ENCODE results near the gene KCNJ16.

The KCNJ16 gene

DNA sequence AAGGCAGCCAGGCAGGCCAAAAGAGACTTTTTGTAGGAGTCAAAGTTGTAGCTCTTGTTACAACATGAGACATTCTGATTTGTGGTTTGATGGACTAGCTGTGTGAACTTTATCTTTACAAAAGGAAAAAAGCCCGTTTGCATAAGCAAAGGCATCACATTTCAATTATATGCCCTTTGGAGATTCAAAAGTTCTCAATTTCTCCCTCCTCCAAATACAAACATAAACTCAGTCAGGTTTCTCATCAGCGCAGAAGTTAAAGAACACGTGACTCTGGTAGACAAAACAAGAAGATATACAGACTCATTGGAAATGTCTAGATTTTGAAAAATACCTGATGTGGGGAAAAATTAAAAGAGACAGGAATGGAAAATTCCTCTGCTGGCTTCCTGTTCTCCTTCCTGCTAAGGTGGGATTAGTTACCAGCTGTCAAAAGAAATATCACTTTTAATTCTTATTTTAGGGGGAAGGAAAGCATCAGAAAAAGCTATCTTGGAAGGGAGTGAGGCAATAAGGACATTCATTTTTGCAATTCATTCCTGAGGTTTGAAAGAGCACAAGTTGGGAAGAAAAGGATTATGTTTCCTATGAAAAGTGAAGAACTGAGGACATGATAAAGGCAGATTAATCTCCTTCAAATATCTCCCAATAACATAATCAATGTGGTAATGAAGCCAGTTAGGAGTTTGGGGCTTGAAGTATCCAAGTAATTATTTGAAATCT, 4.6 kb upstream of the KCNJ16 start:
- no peak for DNase-seq (ENCODE audit: low read depth, low spot score)

DNA sequence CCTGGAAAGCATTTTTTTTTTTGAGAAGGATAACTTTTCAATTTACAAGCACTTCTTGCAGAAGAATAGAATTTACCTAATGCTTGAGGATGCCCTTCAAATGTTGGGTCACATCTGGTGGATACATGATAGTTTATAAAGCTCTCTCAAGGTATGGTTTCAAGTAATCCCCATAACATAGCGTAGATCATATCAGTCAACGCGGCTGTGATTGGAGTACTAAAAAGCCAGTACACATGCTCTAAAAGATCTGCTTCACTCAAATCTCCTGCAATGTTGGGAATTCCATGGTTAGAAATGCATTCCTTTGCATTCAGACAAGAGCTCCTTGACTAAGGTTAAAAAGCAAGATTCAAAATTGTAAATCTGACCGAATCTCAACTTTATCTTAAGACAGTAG, 3.9 kb upstream of the KCNJ16 start:
- DNase-seq (ENCODE audit: low read depth, low spot score) = no peak

DNA sequence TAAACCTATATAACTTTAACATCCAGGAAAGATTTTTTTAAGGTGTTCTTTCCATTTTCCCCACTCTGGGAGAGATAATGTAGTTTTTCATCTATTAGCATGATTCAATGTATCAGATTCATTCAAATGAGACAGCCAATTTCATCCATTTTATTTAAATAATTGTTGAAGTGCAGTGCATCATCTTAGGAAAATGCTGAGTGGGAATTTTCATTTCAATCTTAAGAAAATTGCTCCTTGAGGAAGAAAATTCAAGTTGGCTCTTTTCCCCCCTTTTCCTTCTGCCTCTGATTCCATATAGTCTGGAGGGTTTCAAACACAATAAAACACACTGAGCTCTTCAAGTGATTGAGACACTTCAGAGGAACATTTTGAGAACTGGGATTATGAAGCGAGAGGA, 3.4 kb upstream of the KCNJ16 start:
- no peak for DNase-seq (ENCODE audit: low read depth, low spot score)

DNA sequence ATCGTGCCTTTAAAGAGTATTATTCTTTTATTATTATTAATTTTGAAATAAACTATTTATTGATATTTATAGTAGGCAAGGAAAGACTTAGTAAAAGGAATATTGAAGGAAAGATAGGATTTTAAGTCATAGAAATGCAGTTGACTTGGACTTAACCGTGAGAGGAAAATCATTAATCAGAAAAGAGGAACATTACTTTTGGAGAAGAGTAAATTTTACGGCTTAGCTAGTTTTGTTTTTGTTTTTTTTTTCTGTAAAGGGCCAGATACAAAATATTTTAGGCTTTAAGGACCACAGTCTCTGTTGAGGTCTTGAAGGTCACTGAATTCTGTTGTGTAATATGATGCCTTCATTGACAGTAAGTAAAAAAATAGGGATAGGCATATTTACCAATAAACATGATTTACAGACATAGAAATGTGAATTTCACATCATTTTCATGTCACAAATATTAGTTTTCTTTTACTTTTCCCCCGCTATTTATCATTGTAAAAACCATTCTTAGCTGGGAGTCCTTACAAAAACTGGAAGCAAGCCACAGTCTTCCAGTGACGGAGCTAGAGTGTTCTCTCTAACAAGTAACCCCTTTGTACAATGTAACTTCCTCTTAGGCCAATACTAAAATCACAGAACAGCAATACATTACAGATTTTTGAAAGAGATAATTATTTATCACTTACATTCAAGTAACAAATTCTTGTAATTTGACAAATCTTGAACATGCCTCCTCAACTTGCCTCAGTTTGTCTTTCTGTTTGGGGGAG, 2.3 kb upstream of the KCNJ16 start:
- no peak for DNase-seq (ENCODE audit: low read depth, low spot score)

GRCh38 chr17:70073310-70073709, 1.7 kb upstream of the KCNJ16 start:
- DNase-seq (ENCODE audit: low read depth, low spot score) = no peak

- DNase-seq (ENCODE audit: low read depth, low spot score) = no peak
Observed at GRCh38 chr17:70073799-70074198, 1.2 kb upstream of the KCNJ16 start.

DNA sequence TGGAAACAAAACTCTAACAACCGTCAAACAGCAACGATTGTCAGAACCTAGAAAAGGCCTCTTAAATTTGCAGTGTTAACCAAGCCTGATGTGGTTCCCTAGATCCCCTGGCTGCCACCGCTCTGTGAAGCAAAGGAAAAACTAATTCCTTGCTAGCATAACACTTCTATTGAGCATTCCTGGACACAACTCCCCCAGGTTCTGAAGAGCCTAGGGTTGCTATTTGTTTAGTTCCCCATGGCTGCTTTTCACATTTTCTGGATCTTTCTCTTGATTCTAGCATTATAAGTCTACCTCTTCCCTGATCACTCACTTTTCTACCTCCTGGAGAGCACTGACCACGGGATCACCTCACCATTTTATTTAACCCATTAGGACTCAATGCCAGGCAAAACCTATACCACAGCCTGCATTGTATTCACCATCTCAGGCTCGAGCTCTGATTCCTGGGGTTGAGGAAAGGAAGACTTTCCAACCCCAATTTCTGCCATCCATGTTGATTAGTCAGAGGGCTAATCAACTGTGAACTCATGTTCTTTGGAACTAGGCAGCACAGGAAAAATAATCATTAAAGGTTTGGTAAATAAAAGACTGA, 692 bp upstream of the KCNJ16 start:
- DNase-seq (ENCODE audit: low read depth, low spot score) = no peak

DNA sequence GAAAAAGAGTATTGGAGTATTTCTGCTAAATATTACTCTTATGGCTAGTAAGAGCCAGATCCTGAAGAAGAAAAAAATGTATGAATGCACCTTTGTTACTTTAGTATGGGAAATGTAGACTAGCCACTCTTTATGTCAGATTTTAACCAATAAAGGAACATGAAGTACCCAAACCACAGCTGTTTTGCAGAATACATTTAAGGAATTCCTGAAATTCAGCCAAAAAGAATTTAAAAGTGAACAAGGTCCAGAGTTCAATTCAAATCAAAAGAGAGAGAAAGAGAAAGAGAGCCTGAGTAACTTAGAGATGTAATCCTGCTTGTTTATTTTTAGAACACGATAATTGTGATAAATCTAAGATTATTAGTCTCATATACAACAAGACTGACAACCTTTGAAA, 1.2 kb downstream of the KCNJ16 start:
- no peak for DNase-seq (ENCODE audit: low read depth, low spot score)

DNA sequence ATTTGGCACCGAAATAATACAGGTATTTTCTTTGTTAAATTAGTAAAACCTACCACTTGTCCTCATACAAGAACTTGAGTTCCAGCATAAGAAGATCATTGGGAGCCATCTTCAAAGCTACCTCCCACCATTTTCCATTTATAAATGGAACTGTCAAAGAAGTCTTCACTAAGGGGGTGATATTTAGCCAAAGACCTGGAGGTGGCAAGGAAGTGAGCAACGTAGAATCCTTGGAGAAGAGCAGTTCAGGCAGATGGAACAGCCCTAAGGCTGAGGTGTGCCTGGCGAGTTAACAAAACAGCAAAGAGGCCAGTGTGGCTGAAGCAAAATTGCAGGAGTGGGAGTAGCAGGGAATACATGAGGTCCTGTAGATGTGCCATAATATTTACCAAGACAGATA, 1.8 kb downstream of the KCNJ16 start:
- no peak for DNase-seq (ENCODE audit: low read depth, low spot score)

GRCh38 chr17:70078549-70078948, 3.5 kb downstream of the KCNJ16 start:
- DNase-seq (ENCODE audit: low read depth, low spot score) = no peak

DNA sequence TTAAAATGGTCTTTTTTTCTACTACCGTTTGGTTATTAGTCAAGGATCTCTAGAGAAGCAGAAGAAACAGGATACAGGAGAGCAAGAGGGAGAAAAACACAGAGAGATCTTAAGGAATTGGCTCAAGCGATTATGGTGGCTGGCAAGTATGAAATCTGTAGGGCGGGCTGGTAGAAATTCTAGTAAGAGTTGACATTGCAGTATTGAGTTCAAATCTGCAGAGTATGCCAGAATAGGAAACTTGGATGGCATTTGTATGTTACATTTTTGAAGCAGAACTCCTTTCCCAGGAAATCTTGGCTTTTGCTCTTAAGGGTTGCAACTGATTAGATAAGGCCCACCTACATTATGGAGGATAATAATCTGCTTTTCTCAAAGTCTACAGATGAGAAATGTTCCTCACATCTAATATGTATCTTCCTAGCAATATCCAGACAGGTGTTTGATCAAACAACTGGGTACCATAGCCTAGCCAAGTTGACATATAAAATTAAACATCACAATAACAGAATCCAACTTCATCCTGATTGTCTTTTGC, 4.0 kb downstream of the KCNJ16 start:
- DNase-seq (ENCODE audit: low read depth, low spot score) = no peak

- no peak for DNase-seq (ENCODE audit: low read depth, low spot score)
Observed at GRCh38 chr17:70080541-70081347, 5.7 kb downstream of the KCNJ16 start.

DNA sequence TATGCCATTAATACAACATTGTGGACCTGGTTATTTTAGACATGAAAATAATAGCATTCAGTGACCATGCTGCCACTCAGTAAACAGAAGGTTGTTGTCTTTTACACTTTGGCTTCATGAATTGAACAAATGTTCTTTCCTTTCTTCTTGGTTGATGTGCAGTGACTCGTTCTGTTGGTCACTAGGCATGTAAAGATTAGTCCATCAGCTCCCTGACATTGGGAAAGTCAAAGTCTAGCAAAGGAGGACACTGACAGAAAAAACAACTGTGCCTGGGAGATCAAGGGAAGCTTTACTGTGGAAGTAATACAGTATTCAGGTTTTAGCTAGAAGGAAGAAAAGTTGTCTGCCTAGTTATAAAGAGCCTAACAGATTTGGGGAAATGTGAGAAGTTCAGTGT, 6.9 kb downstream of the KCNJ16 start:
- no peak for DNase-seq (ENCODE audit: low read depth, low spot score)

GRCh38 chr17:70084476-70084875, 9.5 kb downstream of the KCNJ16 start:
- DNase-seq (ENCODE audit: low read depth, low spot score) = no peak

DNA sequence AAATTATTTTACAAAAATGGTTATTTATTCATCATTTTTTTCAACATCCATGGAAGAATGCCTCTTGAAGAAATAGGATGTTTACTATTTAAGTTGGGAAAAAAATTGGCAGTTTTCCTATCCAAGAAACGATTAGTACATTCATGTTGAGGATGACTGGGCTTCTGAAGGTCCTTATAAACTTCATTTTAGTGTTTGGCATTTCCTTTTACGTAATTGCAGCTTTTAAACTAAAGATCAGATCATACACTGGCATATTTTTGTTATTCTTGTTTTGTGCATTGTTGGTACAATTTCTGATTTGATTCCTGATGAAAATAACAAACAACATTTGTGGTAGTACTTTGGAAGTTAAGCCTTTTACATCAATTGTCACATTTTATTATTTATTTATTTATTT, 11.5 kb downstream of the KCNJ16 start:
- no peak for DNase-seq (ENCODE audit: low read depth, low spot score)

DNA sequence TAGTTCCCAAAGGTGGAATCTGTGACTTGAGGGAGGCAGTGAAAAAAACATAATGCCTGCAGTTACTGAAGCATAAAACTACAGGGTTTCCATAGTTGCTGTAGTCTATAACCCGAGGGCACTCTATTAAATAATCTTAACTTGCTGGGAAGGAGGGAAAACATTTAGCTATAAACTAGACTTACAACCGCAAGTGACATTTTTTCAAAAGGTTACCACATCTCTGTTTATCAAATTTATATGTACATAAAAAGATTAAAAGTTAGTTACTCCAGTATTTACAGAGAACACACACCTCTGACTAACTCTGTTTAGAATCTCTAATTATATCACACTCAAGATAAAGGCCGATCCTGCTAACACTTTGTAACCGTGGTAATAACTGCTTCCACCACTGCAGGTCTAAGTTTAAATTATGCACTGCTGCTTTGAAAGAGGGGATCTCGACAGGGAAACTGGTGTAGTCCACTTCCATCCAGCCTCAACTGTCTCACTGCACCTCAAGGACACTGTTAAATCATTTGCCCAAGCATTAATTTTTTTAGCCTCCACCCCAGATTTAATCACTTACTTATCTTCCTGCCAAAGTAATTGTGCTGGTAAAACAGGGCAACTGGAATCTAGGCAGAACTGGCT, 14.6 kb downstream of the KCNJ16 start:
- no peak for DNase-seq (ENCODE audit: low read depth, low spot score)

GRCh38 chr17:70091005-70091568, 16.1 kb downstream of the KCNJ16 start:
- no peak for DNase-seq (ENCODE audit: low read depth, low spot score)

DNA sequence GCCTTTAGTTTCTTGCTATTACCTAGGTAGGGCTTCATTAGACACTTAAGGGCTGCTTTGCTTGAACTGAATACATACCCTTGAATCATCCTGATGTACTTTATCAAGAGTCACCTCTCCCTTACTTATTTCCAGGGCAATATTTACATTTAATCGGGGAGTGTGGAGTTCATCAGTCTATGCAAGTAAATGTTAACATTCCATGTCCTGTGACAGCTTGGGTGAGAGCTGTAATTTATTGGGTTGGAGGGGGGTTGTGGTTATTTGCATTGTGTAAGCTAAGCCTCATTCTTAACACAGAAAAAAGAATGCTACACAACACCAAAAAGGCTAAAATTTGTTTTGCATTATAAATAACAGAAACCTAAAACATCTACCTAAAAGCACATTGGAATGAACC, 16.7 kb downstream of the KCNJ16 start:
- DNase-seq (ENCODE audit: low read depth, low spot score) = no peak

GRCh38 chr17:70093163-70093562, 18.1 kb downstream of the KCNJ16 start:
- DNase-seq (ENCODE audit: low read depth, low spot score) = no peak

- no peak for DNase-seq (ENCODE audit: low read depth, low spot score)
Observed at GRCh38 chr17:70095455-70095854, 20.4 kb downstream of the KCNJ16 start.

DNA sequence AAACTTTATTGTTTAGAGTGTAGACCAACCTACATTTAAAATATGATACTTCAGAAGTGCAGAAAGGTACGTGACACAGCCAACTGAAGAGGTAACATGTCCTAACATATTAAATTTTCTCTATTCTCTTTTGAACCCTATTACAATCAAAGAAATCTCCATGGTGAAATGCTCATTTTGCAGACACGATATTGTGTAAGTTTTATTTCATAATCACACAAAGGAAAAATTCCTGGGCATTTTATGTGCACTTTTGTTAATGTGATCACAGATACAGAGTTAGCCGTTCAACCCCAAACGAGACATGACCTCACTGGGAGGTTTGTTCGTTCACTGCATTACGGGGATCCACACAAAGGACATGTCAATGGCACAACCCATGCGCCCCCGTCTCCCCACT, 21.8 kb downstream of the KCNJ16 start:
- DNase-seq (ENCODE audit: low read depth, low spot score) = no peak
